GM12872 (cell line): ENCODE results near the gene CCDC88C.

Experiments used
- TF ChIP-seq, protein P1 (sequence below): IDR thresholded peaks from 3 replicates; pipeline ENCODE4 v1.5.1; 2011; ENCODE audit warnings: low read depth, mild to moderate bottlenecking, low read length, moderate library complexity; ENCODE audit not compliant: insufficient read depth

CCDC88C gene

DNA sequence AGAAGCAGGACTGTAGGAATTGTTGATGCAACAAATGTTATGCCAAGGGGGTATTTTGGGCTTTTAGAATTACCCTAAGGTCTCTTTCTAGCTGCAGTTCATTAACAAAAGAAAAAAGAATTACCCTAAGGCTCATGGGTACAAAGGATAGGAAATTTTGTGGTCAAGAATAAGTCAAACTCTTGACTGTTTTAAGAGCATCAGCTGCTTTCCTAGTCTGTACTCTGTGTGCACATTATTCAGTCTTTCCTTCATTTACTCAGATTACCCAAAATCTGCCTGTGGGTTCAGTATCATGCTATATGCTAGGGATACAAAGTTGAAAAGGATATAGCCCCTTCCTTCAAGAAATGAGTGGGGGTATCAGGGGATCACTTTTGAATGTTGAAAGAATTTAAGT, 36.5 kb upstream of the CCDC88C start:
- TF ChIP-seq, protein P1, sequence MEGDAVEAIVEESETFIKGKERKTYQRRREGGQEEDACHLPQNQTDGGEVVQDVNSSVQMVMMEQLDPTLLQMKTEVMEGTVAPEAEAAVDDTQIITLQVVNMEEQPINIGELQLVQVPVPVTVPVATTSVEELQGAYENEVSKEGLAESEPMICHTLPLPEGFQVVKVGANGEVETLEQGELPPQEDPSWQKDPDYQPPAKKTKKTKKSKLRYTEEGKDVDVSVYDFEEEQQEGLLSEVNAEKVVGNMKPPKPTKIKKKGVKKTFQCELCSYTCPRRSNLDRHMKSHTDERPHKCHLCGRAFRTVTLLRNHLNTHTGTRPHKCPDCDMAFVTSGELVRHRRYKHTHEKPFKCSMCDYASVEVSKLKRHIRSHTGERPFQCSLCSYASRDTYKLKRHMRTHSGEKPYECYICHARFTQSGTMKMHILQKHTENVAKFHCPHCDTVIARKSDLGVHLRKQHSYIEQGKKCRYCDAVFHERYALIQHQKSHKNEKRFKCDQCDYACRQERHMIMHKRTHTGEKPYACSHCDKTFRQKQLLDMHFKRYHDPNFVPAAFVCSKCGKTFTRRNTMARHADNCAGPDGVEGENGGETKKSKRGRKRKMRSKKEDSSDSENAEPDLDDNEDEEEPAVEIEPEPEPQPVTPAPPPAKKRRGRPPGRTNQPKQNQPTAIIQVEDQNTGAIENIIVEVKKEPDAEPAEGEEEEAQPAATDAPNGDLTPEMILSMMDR: no peak

DNA sequence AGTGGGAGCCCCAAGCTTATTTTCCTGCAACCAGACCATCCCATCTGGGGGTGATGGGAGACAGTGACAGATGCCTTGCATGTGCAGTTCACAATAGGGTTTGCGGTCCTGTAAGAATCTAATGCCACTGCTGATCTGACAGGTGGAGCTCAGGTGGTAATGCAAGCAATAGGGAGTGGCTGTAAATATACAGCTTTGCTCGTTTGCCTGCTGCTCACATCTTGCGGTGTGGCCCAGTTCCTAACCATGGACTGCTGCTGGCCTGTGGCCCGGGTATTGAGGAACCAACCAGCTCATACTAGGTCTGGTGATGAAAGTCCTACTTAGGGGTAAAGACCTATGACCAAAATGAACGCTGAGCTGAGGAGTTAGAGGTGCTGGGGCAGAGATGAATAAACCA, 36.1 kb upstream of the CCDC88C start:
- TF ChIP-seq, protein P1: no peak

DNA sequence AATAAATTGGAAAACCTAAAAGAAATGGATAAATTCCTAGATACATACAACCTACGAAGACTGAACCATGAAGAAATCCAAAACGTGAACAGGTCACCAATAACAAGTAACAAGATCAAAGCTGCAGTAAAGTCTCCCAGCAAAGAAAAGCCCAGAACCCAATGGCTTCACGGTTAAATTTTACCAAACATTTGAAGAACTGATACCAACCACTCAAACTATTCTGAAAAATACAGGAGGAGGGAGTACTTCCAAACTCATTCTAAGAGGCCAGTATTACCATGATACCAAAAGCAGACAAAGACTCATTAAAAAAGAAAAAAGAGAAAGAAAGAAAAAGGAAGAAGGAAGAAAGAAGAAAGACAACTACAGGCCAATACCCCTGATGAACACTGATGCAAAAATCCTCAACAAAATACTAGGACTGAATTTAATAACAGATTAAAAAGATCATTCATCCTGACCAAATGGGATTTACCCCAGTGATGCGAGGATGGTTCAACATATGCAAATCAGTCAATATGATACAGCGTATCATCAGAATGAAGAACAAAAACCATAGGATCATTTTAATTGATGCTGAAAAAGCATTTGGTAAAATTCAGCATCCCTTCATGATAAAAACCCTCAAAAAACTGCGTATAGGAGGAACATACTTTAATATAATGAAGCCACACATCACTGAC, 26.9 kb upstream of the CCDC88C start:
- TF ChIP-seq, protein P1: no peak

DNA sequence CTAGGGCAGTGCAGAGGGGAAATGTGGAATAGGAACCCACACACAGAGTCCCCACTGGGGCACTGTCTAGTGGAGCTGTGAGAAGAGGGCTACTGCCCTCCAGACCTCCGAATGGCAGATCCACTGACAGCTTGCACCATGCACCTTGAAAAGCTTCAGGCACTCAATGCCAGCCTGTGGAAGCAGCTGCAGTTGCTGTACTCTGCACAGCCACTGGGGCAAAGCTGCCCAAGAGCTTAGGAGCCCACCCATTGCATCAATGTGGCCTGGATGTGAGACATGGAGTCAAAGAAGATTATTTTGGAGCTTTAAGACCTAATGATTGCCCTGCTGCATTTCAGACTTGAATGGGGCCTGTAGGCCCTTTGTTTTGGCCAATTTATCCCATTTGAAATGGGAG, 21.7 kb upstream of the CCDC88C start:
- TF ChIP-seq, protein P1: no peak

DNA sequence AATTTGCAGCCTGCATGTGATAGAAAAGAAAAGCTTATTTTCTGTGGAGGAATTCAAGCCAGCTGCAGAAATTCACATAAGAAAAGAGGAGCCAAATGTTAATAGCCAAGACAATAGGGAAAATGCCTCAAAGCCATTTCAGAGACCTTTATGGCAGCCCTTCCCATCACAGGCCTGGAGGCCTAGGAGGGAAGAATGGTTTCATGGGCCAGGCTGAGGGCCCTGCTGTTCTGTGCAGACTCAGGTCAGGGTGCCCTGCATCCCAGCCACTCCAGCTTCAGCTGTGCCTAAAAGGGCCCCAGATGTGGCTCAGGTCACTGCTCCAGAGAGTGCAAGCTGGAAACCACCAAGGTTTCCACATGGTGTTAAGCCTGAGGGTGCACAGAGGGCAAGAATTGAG, 21.2 kb upstream of the CCDC88C start:
- TF ChIP-seq, protein P1: no peak

DNA sequence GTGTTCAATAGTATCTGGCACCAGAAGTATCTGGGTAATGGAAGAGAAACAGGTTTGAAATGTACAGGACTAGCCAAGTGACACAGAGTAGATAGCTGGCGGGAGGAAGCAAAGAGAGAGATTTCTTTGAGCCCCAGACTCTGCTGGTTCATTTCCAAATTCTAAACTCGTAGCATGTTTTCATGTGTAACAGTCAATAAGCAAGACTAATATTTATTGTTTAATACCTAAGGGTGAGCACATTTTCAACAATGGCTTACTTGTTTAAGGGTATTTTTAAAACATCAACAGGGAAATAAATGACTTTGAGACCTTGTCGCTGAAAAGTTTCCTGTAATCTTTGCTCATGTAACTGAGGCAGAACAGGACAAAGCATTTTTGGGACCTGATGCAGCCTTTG, 11.8 kb upstream of the CCDC88C start:
- TF ChIP-seq, protein P1: no peak

DNA sequence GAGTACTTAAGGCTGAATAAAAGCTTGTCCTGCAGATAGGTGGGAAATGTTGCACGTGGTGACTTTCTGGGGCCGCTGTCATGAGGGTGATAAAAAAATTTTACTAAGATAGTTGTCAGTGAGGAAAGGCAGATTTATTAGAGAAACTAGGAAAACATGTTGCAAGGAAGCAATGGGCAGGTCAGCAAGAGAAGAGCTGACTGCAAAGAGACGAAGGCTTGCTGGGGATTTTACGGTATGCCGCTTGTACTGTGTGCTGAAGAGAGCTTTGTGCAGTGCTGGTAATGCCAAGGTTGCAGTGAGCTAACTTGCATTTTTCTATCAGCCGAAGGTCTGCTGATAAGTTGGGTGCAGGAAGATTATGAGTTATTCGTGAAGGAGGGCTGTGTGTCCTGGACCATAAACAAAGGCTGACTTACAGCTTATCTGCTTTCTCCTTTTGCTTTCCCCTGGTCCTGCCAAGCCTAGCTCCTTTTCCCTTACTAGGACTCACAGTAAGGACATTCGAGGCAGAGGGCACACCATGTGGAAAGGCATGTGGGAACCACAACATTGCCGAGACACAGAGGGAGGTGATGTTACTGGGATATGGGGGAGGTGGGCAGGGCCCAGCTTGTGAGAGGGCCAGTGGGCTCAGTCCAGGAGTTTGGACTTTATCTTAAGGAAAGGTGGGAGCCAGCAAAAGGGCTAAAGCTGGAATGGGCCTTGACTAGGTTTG, 7.4 kb upstream of the CCDC88C start:
- TF ChIP-seq, protein P1: no peak
